Tibial artery (tissue), 4 donors: Measurements from ENCODE around the gene AP5B1.

Source experiments
- DNase-seq, 2 donors: peaks; one replicate each; pipeline ENCODE4 v3.0.0-alpha.2; 2019
- H3K27ac ChIP-seq, 2 donors: fragments of 200-600 bp; sonication (generic) in 1 of 2; 1 replicate in 1 of 2; 2 replicates in 1 of 2; pipeline ENCODE4 v1.5.1; 2018 to 2019; ENCODE audit warnings: mild to moderate bottlenecking in 1 of 2
- H3K27me3 ChIP-seq, 2 donors: fragments of 200-600 bp; sonication (generic) in 1 of 2; one replicate each; pipeline versions ENCODE4 v1.5.1 to v1.6.0; 2016 to 2019
- H3K36me3 ChIP-seq, 3 donors: fragments of 200-600 bp; sonication (generic) in 2 of 3; one replicate each; pipeline ENCODE4 v1.5.1; 2016 to 2019; ENCODE audit warnings: mild to moderate bottlenecking in 2 of 3
- H3K4me1 ChIP-seq, 4 donors: fragments of 200-600 bp; sonication (generic) in 2 of 4; 1 replicate in 3 of 4; 2 replicates in 1 of 4; pipeline ENCODE4 v1.5.1; 2016 to 2019
- H3K4me3 ChIP-seq, 2 donors: fragments of 200-600 bp; sonication (generic) in 1 of 2; 1 replicate in 1 of 2; 2 replicates in 1 of 2; pipeline ENCODE4 v1.5.1; 2018 to 2019; ENCODE audit warnings: mild to moderate bottlenecking in 2 of 2
- H3K9me3 ChIP-seq, 3 donors: fragments of 200-600 bp; sonication (generic) in 1 of 3; one replicate each; pipeline ENCODE4 v1.5.1; 2016 to 2019
- intact Hi-C: fragments of 100-400 bp; cut with DNase I; formaldehyde crosslinking; loops from one replicate; pipeline ENCODE4 v1.15.0; 2023; ENCODE audit warnings: low total_unique reads
- TF ChIP-seq, protein P1 (sequence below), 2 experiments: fragments of 200-600 bp in 1 of 2; fragments of 450-650 bp in 1 of 2; IDR thresholded peaks; one replicate each; pipeline ENCODE4 v1.5.1; 2017 to 2019; ENCODE audit warnings: antibody characterized with exemption in 2 of 2, mild to moderate bottlenecking in 1 of 2, moderate library complexity in 1 of 2

The AP5B1 gene

DNA sequence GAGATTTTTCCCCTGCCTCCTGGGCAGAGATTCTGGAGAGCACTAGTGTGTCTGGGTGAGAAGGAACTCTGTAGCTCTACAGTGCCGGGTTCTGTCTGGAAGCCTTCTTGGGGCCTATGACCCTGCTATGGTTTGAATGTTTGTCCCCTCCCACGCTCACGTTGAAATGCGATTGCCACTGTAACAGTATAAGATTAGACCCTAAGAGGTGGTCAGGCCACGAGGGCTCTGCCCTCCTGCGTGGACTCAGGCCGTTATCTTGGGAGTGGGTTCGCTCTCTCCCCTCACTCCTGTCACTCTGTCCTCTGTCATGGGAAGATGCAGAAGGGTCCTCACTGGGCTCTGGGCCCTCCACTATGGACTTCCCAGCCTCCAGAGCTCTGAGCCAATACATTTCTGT is 3.5 kb downstream of the AP5B1 start:
- H3K4me1 ChIP-seq, result peaks cover 0 to 32% (median 19%) of the 10 kb centered on the region in 4 donors
- H3K9me3 ChIP-seq, result no peaks in the 10 kb centered on the region
- no peak overlapping the region for H3K27ac ChIP-seq
- peak; percentile 13 to 35 for DNase-seq
- TF ChIP-seq, protein P1, sequence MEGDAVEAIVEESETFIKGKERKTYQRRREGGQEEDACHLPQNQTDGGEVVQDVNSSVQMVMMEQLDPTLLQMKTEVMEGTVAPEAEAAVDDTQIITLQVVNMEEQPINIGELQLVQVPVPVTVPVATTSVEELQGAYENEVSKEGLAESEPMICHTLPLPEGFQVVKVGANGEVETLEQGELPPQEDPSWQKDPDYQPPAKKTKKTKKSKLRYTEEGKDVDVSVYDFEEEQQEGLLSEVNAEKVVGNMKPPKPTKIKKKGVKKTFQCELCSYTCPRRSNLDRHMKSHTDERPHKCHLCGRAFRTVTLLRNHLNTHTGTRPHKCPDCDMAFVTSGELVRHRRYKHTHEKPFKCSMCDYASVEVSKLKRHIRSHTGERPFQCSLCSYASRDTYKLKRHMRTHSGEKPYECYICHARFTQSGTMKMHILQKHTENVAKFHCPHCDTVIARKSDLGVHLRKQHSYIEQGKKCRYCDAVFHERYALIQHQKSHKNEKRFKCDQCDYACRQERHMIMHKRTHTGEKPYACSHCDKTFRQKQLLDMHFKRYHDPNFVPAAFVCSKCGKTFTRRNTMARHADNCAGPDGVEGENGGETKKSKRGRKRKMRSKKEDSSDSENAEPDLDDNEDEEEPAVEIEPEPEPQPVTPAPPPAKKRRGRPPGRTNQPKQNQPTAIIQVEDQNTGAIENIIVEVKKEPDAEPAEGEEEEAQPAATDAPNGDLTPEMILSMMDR (IDR thresholded peaks at IDR 0.05), result no peak
- peaks cover 9 to 42% (median 20%) of the 10 kb centered on the region in 3 donors for H3K36me3 ChIP-seq
- no peak overlapping the region for H3K4me3 ChIP-seq
- intact Hi-C loops, result loop anchor here (5.0 kb wide), 1 partner anchor 60 kb away; no protein-coding TSS in a partner anchor
- H3K27me3 ChIP-seq, result no peaks in the 10 kb centered on the region

DNA sequence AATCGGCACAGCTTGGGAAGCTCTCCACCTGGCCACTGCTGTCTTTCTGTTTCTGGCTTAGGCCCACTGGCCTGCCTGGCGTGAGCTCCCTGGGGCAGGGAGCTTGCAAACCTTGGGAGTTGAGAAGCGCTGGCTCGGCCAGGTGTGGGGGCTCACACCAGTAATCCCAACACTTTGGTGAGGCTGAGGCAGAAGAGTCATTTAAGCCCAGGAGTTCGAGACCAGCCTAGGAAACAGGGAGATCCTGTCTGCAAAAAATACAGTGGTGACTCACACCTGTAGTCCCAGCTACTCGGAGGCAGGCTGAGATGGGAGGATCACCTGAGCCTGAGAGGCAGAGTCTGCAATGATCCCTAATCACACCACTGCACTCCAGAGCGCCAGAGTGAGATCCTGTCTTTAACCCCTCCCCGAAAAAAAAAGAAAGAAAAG is 4.0 kb downstream of the AP5B1 start:
- TF ChIP-seq, protein P1 (IDR thresholded peaks at IDR 0.05), result no peak
- peaks cover 9 to 42% (median 20%) of the 10 kb centered on the region in 3 donors for H3K36me3 ChIP-seq
- peak in 1 of 2 donors; percentile 18 for DNase-seq
- no peak overlapping the region for H3K4me3 ChIP-seq
- H3K4me1 ChIP-seq, result peaks cover 0 to 31% (median 19%) of the 10 kb centered on the region in 4 donors
- no peak overlapping the region for H3K27ac ChIP-seq
- H3K27me3 ChIP-seq, result no peaks in the 10 kb centered on the region
- intact Hi-C loops, result loop anchor here (5.0 kb wide), 1 partner anchor 59 kb away; no protein-coding TSS in a partner anchor
- H3K9me3 ChIP-seq, result no peaks in the 10 kb centered on the region

DNA sequence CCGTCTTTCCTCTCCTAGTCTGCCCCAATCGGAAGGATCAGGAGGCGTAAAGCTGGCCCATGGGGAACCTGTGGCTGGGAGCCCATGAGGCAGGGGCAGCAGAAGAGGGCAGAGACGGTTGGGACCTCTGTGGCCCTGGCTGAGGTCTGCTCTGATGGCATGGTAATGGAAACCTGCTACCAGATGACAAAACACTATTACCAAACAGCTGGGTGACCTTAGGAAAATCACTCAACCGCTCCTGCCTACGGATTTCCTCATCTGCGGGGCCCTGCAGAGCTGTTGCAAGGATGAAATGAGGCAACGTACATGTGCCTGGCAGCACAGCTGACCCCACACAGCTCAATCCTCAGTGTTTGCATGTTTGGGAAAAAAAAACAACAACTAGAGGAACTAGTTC is 4.6 kb downstream of the AP5B1 start:
- DNase-seq, result no peak
- intact Hi-C loops, result loop anchor here (5.0 kb wide), 1 partner anchor 59 kb away; no protein-coding TSS in a partner anchor
- TF ChIP-seq, protein P1 (IDR thresholded peaks at IDR 0.05), result no peak
- peaks cover 9 to 42% (median 20%) of the 10 kb centered on the region in 3 donors for H3K36me3 ChIP-seq
- H3K9me3 ChIP-seq, result no peaks in the 10 kb centered on the region
- no peaks in the 10 kb centered on the region for H3K27me3 ChIP-seq
- H3K27ac ChIP-seq, result no peak overlapping the region
- no peak overlapping the region for H3K4me3 ChIP-seq
- peaks cover 0 to 26% (median 15%) of the 10 kb centered on the region in 4 donors for H3K4me1 ChIP-seq

DNA sequence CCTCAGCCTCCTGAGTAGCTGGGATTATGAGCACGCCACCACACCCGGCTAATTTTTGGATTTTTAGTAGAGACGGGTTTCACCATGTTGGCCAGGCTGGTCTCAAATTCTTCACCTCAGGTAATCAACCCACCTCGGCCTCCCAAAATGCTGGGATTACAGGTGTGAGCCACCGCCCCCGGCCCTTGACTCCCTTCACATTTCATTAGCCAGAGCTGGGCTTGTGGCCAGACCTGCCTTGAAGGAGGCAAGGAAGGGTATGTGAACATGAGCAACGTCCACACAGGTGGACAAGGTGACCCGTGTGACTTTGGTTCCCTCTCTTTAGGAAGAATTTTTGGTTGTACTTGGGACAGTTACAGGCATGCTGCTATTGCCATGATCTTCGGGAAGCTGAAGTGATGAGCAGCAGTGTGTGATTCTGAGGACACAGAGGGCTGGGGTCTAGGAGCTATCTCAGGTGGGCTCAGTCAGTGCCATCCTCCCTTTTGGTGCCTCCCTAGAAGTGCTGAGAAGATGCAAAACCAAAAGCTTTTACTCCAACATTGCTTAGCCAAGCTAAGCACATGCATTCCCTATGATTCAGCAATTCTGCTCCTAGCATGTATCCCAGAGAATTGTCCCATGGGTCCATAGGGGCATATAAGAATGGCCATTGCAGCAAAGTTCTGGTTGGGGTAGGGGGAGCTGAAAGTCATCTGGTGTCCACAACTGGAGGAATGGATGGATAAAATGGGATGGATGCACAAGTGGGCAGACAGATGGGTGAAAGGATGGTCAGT is 6.1 kb downstream of the AP5B1 start:
- Histone ChIP-seq H3K4me3 (no peak overlapping the region), H3K9me3 (no peaks in the 10 kb centered on the region), H3K27ac (no peak overlapping the region), H3K27me3 (no peaks in the 10 kb centered on the region), H3K36me3 (peaks cover 9 to 42% (median 20%) of the 10 kb centered on the region in 3 donors), H3K4me1 (peaks cover 0 to 20% (median 14%) of the 10 kb centered on the region in 4 donors)
- intact Hi-C loops, result loop anchor here (5.0 kb wide), 1 partner anchor 57 kb away; no protein-coding TSS in a partner anchor
- no peak for DNase-seq
- TF ChIP-seq, protein P1 (IDR thresholded peaks at IDR 0.05), result no peak

DNA sequence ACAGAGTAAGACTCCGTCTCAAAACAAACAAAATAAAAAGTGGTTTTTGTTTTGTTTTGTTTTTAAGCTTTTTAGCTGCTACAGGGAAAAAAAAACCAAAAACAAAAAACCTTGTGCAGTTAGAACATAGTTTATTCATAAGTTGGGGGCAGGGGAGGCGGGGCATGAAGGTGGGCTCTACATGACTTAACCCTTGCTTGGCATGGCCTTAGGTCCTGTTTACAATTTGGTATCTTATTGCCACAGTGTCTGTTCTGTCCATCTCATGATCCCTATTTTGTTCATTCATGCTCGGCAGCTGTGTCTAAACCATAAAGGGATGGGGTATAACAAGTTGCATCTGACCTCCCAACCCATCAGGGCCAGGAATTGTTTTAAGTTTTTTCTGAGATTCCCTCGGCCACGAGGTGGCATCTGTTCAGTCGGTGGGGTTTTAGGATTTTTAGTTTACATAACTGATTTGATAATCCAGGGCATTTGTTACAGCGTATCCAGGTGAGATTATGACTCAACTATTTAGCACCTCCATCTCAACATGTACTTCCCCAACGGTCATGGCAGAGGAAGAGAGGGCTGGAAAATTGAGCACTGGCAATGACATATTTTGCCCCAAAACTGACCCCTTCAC is 6.9 kb downstream of the AP5B1 start:
- Histone ChIP-seq H3K36me3 (peaks cover 9 to 36% (median 20%) of the 10 kb centered on the region in 3 donors), H3K27me3 (no peaks in the 10 kb centered on the region), H3K9me3 (no peaks in the 10 kb centered on the region), H3K4me1 (peaks cover 0 to 16% (median 6%) of the 10 kb centered on the region in 4 donors), H3K27ac (no peak overlapping the region), H3K4me3 (no peak overlapping the region)
- no peak for DNase-seq
- intact Hi-C loops, result no loop called here
- TF ChIP-seq, protein P1 (IDR thresholded peaks at IDR 0.05), result no peak
